BE2C (cell line): ENCODE data around the gene OR5AU1.

ENCODE experiments used
- DNase-seq: peaks from one replicate; pipeline ENCODE4 v3.0.0-alpha.2; 2020
- H3K27me3 ChIP-seq: fragments of 250-450 bp; sonication (Bioruptor Pico); 2 replicates; pipeline ENCODE4 v1.5.1; 2020; ENCODE audit warnings: mild to moderate bottlenecking
- H3K36me3 ChIP-seq: fragments of 250-450 bp; sonication (Bioruptor Pico); 2 replicates; pipeline ENCODE4 v1.5.1; 2020; ENCODE audit warnings: mild to moderate bottlenecking
- H3K4me1 ChIP-seq: fragments of 250-450 bp; sonication (Bioruptor Pico); 2 replicates; pipeline ENCODE4 v1.5.1; 2020
- H3K4me3 ChIP-seq: 2 replicates; pipeline ENCODE4 v1.5.1; 2011; ENCODE audit warnings: low read depth, low read length
- H3K9me3 ChIP-seq: fragments of 250-450 bp; sonication (Bioruptor Pico); 2 replicates; pipeline ENCODE4 v1.5.1; 2020
- TF ChIP-seq, protein P1 (sequence below): IDR thresholded peaks from 2 replicates; pipeline ENCODE4 v1.5.1; 2012; ENCODE audit warnings: mild to moderate bottlenecking, low read depth, low read length

OR5AU1 gene

DNA sequence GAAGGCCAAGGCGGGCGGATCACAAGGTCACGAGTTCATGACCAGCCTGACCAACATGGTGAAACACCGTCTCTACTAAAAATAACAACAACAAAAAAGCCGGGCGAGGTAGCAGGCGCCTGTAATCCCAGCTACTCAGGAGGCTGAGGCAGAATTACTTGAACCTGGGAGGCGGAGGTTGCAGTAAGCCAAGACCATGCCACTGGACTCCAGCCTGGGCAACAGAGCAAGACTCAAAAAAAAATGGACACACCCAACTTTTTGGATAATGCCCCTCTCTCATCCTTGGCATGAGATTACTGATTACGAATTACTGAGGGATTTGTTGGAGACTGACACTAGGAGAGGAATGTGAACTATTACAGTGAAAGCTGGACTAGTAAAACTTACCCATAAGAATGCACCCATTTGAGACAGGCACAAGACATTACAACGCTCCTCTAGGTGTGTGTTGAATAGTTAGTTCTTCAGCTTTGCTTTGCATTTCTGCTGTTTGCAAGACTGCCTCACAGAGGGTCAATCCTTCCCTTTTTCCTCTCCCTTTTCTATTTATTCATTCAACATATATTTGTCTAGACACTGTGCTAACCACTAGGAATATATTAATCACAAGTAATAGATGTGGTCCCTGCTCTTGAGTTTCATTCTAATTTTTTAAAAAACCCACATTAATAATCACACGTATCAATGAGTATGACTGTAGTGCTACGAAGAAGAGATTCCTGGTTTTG is 46.0 kb upstream of the OR5AU1 start:
- TF ChIP-seq, protein P1, sequence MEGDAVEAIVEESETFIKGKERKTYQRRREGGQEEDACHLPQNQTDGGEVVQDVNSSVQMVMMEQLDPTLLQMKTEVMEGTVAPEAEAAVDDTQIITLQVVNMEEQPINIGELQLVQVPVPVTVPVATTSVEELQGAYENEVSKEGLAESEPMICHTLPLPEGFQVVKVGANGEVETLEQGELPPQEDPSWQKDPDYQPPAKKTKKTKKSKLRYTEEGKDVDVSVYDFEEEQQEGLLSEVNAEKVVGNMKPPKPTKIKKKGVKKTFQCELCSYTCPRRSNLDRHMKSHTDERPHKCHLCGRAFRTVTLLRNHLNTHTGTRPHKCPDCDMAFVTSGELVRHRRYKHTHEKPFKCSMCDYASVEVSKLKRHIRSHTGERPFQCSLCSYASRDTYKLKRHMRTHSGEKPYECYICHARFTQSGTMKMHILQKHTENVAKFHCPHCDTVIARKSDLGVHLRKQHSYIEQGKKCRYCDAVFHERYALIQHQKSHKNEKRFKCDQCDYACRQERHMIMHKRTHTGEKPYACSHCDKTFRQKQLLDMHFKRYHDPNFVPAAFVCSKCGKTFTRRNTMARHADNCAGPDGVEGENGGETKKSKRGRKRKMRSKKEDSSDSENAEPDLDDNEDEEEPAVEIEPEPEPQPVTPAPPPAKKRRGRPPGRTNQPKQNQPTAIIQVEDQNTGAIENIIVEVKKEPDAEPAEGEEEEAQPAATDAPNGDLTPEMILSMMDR = no peak
- H3K27me3 ChIP-seq = no peaks in the 10 kb centered on the region; the same call in 1 of the 2 replicates
- peaks cover 6% of the 10 kb centered on the region for H3K9me3 ChIP-seq
- peaks cover 30% of the 10 kb centered on the region for H3K36me3 ChIP-seq
- H3K4me1 ChIP-seq = no peaks in the 10 kb centered on the region
- no peak overlapping the region for H3K4me3 ChIP-seq
- no peak for DNase-seq

DNA sequence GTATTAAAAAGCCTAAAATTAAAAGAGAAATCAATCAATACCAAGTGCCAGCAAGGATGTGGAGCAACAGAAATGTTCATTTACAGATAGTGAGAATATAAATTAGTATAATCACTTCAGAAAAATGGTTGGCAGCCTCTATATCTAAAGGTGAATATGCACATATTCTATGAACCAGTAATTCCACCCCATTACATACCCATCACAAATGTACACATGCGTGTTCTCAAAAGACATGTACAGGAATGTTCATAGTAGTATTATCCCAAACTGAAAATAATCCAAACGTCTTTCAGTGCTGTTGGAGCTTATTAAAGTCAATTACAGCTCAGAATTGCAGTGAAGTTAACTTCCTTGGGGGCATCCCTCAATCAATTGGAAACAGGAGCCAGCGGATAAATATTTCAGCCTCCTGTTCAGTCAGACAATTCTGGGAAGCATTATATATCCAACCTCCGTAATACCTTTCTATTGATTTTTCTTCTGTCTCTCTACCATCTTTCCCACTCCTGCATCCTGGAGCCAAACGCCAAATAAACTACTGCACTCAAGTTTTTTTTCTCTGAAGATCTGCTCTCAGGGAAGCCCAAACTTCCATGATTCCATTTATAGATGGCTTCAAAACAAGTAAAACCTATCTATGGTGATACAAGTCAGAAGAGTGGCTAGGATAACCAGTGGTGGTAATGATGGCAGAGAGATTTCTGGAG is 45.0 kb upstream of the OR5AU1 start:
- no peaks in the 10 kb centered on the region for H3K4me1 ChIP-seq
- peaks cover 6% of the 10 kb centered on the region for H3K9me3 ChIP-seq
- peaks cover 20% of the 10 kb centered on the region for H3K36me3 ChIP-seq
- H3K27me3 ChIP-seq = peaks cover 2% of the 10 kb centered on the region; the same call in 1 of the 2 replicates
- no peak overlapping the region for H3K4me3 ChIP-seq
- TF ChIP-seq, protein P1 = no peak
- DNase-seq = no peak

DNA sequence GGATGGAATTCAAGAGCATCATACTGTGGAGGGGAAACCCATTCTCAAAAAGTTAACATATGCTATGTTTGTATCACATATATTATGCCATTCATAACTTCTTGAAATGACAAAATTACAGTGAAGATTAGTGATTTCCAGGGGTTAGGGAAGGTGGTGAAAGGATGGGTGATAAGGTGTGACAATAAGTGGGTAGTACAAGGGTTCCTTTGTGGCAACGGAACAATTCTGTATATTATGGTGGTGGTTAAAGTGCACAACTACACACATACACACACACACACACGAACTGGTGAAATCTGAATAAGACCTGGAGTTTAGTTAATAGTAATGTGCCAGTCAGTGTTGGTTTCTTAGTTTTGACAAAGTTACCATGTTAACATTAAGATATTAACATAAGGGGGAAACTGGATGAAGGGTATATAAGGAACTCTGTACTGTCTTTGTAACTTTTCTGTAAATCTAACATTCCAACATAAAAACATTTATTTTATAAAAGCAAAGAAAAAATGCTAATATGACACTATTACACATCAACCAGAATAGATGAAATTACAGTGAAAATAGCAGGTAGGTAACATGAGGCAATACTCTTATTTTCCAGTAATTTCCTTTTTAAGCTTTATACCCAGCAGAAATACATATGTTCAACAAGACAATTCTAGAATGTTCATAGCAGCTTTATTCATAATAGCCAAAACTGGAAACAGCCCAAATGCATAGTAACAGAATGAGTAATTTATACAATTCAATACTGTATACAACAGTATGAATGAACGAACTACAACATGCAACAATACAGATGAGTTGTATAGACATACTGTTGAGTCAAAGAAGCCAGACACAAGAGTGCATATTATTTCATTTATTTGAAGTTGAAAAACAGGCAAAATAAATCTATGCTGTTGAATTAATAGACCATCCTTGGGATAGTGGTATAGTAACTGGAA is 44.0 kb upstream of the OR5AU1 start:
- H3K9me3 ChIP-seq = peaks cover 6% of the 10 kb centered on the region
- H3K4me3 ChIP-seq = no peak overlapping the region
- no peaks in the 10 kb centered on the region for H3K4me1 ChIP-seq
- no peak for DNase-seq
- H3K27me3 ChIP-seq = 0 out of 2 replicates have a peak, but pooled peaks cover 2% of the 10 kb centered on the region
- TF ChIP-seq, protein P1 = no peak
- peaks cover 10% of the 10 kb centered on the region for H3K36me3 ChIP-seq

DNA sequence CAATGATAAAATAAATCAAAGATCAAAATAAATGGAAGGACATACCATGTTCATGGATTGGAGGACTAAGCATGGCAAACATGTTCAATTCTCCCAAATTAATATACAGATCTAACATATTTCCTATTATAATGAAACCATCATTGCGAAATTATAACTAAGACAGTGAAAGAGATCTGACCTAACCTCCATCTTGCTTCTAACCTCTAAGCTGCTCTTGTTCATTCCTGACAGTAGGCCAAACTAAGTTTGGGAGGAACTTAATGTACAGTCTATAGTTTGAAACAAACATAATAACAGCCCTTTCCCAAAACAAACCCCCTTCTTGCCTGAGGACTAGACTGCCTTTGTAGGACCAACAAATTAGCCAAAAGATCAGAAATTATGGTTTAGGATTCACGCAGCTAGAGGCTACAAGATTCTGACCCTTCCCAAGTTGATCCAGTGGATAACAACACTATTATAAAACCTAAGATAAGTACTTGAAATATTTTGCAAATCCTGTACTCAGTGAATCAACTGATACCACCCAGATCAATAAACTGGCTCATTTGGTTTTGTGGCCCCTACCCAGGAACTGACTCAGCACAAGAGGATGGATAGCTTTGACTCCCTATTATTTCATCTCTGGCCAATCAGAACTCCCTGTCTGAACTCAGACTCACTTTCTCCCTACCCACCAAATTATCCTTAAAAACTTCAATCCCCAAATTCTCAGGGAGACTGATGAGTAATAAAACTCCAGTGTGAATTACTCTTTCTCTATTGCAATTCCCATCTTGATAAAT is 41.7 kb upstream of the OR5AU1 start:
- H3K4me3 ChIP-seq = no peak overlapping the region
- TF ChIP-seq, protein P1 = no peak
- H3K9me3 ChIP-seq = peaks cover 6% of the 10 kb centered on the region
- H3K27me3 ChIP-seq = 0 out of 2 replicates have a peak, but pooled peaks cover 2% of the 10 kb centered on the region
- H3K4me1 ChIP-seq = no peaks in the 10 kb centered on the region; the same call in 1 of the 2 replicates
- DNase-seq = no peak
- H3K36me3 ChIP-seq = no peaks in the 10 kb centered on the region; the same call in 1 of the 2 replicates

DNA sequence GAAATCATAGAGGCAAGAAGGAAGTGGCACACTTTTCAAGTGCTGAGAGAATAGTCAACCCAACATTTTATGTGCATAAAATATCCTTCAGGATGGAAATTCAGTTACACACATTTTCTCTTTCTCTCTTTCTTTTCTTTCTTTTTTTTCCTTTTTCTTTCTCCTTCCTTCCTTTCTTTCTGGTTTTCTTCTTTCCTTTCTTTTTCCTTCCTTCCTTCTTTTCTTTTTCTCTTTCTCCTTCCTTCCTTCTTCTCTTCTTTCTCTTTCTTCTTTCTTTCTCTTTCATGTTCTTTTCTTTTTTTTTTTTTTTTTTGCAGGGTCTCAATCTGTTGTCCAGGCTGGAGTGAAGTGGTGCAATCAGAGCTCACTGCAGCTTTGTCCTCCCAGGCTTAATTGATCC is 38.7 kb upstream of the OR5AU1 start:
- H3K9me3 ChIP-seq = peaks cover 6% of the 10 kb centered on the region
- H3K27me3 ChIP-seq = 0 out of 2 replicates have a peak, but pooled peaks cover 2% of the 10 kb centered on the region
- no peak for DNase-seq
- no peaks in the 10 kb centered on the region for H3K36me3 ChIP-seq
- TF ChIP-seq, protein P1 = no peak
- no peak overlapping the region for H3K4me3 ChIP-seq
- H3K4me1 ChIP-seq = no peaks in the 10 kb centered on the region; the same call in none of the 2 replicates
